ENCODE data around the gene BLID.
A peak's percentile ranks its signal among the peaks of the same experiment; 100 is the strongest.

The BLID gene

DNA sequence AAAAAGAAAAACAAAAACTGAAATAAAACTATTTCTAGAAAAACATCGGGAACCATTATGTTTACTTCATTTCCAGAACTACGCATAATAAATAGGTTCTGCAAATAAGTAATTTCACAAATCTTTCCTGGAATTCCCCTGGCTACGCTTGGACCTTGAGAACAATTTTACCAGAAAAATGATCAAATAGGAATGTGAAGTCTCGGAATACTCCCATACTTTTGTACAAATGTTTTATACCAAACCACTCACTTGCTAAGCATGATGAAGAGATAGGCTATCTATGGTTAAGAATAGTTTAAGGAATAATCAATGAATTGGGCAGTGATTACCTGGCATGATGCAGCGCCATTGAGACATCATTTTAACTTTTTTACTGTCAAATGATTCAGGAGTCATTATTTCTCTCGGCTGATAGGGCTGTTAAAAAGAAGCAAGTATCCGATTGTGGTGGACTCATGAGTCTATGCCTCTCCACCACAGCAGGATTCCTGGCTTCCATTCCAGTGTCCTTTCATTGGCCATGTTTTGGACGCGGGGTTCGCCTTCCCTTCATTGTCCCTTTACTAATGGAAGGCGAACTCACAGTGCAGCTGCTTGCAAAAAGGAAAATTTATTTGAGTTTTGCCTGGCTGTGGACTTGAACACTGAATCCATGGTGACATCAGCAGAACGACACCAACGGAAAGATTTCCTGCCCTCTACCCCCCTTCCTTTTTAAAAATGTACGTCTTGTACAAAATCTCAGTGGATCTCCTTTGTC lies 39.9 kb upstream of the BLID start:
- Histone ChIP-seq H3K9ac (ENCODE audit: low read depth in 1 of 2, low read length in 2 of 2) (no peak overlapping the region), H3K27ac (ENCODE audit: low read depth in 2 of 2, low read length in 2 of 2) (peak overlapping the region in 1 of 2 donors; percentile 11), H3K4me1 (ENCODE audit: control insufficient read depth in 2 of 2, insufficient read depth in 2 of 2, low read length in 2 of 2) (peaks cover 0 to 2% of the 10 kb centered on the region in 2 donors), H3K4me3 (ENCODE audit: low read length in 2 of 2) (no peak overlapping the region), H3K9me3 (ENCODE audit: control insufficient read depth in 2 of 2, low read length in 2 of 2) (no peaks in the 10 kb centered on the region), H3K36me3 (ENCODE audit: control insufficient read depth in 2 of 2, insufficient read depth in 2 of 2, low read length in 2 of 2) (no peaks in the 10 kb centered on the region), H3K27me3 (ENCODE audit: control insufficient read depth in 2 of 2, insufficient read depth in 2 of 2, low read length in 2 of 2) (no peaks in the 10 kb centered on the region)

DNA sequence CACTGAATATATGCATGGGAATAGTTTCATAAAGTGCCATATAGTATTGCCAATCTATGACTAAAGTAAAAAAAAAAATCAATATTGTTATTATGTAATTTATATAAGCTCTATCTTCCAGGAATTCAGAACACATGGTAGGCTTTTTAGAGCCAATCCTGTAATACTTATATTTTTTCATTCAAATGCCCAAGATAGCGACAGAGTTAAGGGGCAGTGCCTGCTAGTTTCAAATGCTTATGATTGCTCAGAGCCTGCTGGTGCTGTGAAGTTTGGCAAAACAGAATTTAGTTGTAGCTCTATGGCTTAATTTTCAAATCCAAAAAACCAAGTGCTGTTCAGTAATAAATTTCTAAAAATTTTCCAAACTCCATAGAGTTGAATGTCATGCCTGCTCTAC lies 39.0 kb upstream of the BLID start:
- Histone ChIP-seq H3K4me1 (ENCODE audit: control insufficient read depth in 2 of 2, insufficient read depth in 2 of 2, low read length in 2 of 2) (peaks cover 0 to 2% of the 10 kb centered on the region in 2 donors), H3K9me3 (ENCODE audit: control insufficient read depth in 2 of 2, low read length in 2 of 2) (no peaks in the 10 kb centered on the region), H3K27me3 (ENCODE audit: control insufficient read depth in 2 of 2, insufficient read depth in 2 of 2, low read length in 2 of 2) (no peaks in the 10 kb centered on the region), H3K36me3 (ENCODE audit: control insufficient read depth in 2 of 2, insufficient read depth in 2 of 2, low read length in 2 of 2) (no peaks in the 10 kb centered on the region), H3K27ac (ENCODE audit: low read depth in 2 of 2, low read length in 2 of 2) (no peak overlapping the region), H3K9ac (ENCODE audit: low read depth in 1 of 2, low read length in 2 of 2) (no peak overlapping the region), H3K4me3 (ENCODE audit: low read length in 2 of 2) (no peak overlapping the region)

DNA sequence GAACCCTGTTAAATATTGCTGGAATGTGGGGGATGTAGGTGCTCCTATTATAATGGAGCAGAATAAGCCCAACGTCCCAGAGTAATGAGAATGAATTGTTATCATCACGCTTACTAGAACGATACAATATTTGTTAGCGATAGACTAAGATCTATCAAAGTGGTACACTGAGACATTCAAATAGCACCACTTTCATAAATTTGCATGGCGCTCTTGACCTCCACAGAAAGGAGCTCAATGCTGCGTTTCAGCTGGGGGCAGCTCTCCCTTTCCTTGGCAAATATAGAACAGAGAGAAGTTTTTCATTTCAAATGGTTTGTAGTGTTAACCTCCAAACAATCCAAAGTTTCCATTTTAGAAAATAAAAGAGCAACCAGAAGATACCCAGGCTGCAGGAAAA lies 38.2 kb upstream of the BLID start:
- Histone ChIP-seq H3K27me3 (ENCODE audit: control insufficient read depth in 2 of 2, insufficient read depth in 2 of 2, low read length in 2 of 2) (no peaks in the 10 kb centered on the region), H3K9ac (ENCODE audit: low read depth in 1 of 2, low read length in 2 of 2) (no peak overlapping the region), H3K4me3 (ENCODE audit: low read length in 2 of 2) (no peak overlapping the region), H3K9me3 (ENCODE audit: control insufficient read depth in 2 of 2, low read length in 2 of 2) (no peaks in the 10 kb centered on the region), H3K36me3 (ENCODE audit: control insufficient read depth in 2 of 2, insufficient read depth in 2 of 2, low read length in 2 of 2) (no peaks in the 10 kb centered on the region), H3K27ac (ENCODE audit: low read depth in 2 of 2, low read length in 2 of 2) (no peak overlapping the region), H3K4me1 (ENCODE audit: control insufficient read depth in 2 of 2, insufficient read depth in 2 of 2, low read length in 2 of 2) (peaks cover 0 to 2% of the 10 kb centered on the region in 2 donors)

DNA sequence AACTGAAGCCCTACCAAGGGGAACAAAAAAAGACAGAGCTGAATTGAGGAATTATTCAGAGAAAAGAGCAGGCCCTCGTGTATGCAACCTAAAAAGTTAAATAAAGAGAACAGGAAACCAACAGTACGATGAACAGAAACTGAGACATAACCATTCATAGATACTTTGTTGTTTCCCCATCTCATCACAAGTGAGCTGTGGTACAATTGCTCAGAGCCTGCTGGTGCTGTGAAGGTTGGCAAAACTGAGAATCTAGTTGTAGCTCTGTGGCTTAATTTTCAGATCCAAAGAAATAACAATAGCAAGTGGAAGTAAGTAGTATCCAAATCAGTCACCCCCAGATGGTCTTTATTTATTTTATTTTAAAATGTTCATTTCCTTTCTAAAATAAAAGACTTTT lies 37.7 kb upstream of the BLID start:
- no peak overlapping the region for H3K27ac ChIP-seq (ENCODE audit: low read depth in 2 of 2, low read length in 2 of 2)
- no peaks in the 10 kb centered on the region for H3K27me3 ChIP-seq (ENCODE audit: control insufficient read depth in 2 of 2, insufficient read depth in 2 of 2, low read length in 2 of 2)
- H3K4me1 ChIP-seq (ENCODE audit: control insufficient read depth in 2 of 2, insufficient read depth in 2 of 2, low read length in 2 of 2), result peaks cover 0 to 2% of the 10 kb centered on the region in 2 donors
- no peaks in the 10 kb centered on the region for H3K9me3 ChIP-seq (ENCODE audit: control insufficient read depth in 2 of 2, low read length in 2 of 2)
- H3K9ac ChIP-seq (ENCODE audit: low read depth in 1 of 2, low read length in 2 of 2), result no peak overlapping the region
- H3K4me3 ChIP-seq (ENCODE audit: low read length in 2 of 2), result no peak overlapping the region
- H3K36me3 ChIP-seq (ENCODE audit: control insufficient read depth in 2 of 2, insufficient read depth in 2 of 2, low read length in 2 of 2), result no peaks in the 10 kb centered on the region

DNA sequence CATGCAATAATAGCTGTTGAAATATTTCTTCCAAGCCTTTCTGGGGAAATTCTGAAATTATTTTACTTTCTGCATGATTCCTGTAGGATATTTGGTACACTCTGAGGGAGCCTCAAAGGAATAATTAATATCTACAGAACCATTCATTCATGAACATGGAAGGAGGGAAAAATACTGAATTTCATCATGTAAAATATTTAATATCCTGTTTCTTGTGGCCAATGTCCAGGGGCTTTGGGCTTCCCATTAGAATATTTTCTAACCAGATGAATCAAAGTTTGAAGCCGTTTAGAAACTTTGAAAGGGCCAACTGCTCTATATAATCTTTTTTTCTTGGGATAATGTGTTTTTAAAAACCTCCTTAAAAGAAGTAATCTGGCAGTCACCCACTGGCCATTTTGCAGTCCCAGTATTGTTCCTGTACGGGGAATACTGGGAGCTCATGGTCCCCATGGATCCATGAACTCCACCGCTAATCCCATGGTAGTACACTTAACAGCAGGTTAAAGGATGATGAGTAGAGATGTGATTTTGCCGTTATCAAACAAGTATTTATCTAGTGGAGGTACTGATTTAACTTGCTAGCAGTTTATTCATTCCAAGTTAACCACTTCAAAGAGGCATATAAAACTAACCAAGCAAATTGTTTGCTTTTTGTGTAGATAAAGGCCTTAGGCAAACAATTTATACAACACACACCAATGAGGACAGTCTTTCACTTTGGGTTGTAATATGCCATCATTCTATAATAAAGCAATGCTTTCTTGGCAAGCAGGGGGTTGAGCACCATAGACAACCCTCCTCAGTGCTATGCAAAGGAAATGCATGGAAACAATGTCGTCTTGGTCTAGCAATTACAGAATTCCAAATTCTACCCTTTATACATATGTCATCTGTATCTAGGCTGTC lies 34.5 kb upstream of the BLID start:
- Histone ChIP-seq H3K36me3 (ENCODE audit: control insufficient read depth in 2 of 2, insufficient read depth in 2 of 2, low read length in 2 of 2) (no peaks in the 10 kb centered on the region), H3K4me1 (ENCODE audit: control insufficient read depth in 2 of 2, insufficient read depth in 2 of 2, low read length in 2 of 2) (no peaks in the 10 kb centered on the region), H3K4me3 (ENCODE audit: low read length in 2 of 2) (no peak overlapping the region), H3K27me3 (ENCODE audit: control insufficient read depth in 2 of 2, insufficient read depth in 2 of 2, low read length in 2 of 2) (peaks cover 0 to 3% of the 10 kb centered on the region in 2 donors), H3K9me3 (ENCODE audit: control insufficient read depth in 2 of 2, low read length in 2 of 2) (no peaks in the 10 kb centered on the region), H3K9ac (ENCODE audit: low read depth in 1 of 2, low read length in 2 of 2) (no peak overlapping the region), H3K27ac (ENCODE audit: low read depth in 2 of 2, low read length in 2 of 2) (no peak overlapping the region)

DNA sequence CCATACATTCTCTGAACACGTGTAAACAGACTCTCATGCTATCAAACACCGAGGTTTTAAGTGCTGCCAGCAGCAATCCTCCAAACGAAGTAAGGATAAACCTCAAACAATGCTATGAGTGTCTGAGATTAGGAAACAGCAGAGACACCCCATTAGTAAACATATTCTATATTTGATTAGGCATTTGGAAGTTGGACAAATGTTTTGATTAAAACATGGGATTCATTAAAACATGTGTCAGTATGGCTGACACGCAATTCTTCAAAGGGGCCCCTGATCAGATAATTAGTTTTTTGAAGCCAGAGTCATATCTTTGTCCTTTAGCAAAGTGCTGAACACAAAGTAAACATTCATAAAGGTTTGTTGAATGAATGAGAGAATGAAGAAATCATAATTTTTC lies 33.2 kb upstream of the BLID start:
- Histone ChIP-seq H3K4me1 (ENCODE audit: control insufficient read depth in 2 of 2, insufficient read depth in 2 of 2, low read length in 2 of 2) (no peaks in the 10 kb centered on the region), H3K9ac (ENCODE audit: low read depth in 1 of 2, low read length in 2 of 2) (no peak overlapping the region), H3K27me3 (ENCODE audit: control insufficient read depth in 2 of 2, insufficient read depth in 2 of 2, low read length in 2 of 2) (peaks cover 0 to 3% of the 10 kb centered on the region in 2 donors), H3K36me3 (ENCODE audit: control insufficient read depth in 2 of 2, insufficient read depth in 2 of 2, low read length in 2 of 2) (no peaks in the 10 kb centered on the region), H3K27ac (ENCODE audit: low read depth in 2 of 2, low read length in 2 of 2) (no peak overlapping the region), H3K9me3 (ENCODE audit: control insufficient read depth in 2 of 2, low read length in 2 of 2) (no peaks in the 10 kb centered on the region), H3K4me3 (ENCODE audit: low read length in 2 of 2) (no peak overlapping the region)

DNA sequence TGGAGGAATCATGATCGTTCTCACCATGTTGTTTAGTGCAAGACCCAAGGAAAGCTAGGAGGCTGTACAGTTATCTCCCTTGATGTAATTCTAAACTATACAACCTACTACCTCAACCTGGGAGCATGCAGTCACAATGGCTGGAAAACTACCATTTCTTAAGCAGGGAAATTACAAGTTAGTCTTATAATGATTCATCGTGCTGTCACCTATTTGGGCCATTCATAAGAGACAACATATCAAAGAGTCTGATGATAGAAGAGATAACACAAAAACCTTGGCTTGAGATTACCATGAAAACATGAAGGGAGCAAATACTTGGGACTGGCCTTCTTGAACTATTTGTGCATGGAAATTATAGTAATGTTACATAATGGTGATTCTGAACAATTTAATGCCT lies 30.5 kb upstream of the BLID start:
- Histone ChIP-seq H3K4me1 (ENCODE audit: control insufficient read depth in 2 of 2, insufficient read depth in 2 of 2, low read length in 2 of 2) (no peaks in the 10 kb centered on the region), H3K27ac (ENCODE audit: low read depth in 2 of 2, low read length in 2 of 2) (no peak overlapping the region), H3K9me3 (ENCODE audit: control insufficient read depth in 2 of 2, low read length in 2 of 2) (no peaks in the 10 kb centered on the region), H3K36me3 (ENCODE audit: control insufficient read depth in 2 of 2, insufficient read depth in 2 of 2, low read length in 2 of 2) (no peaks in the 10 kb centered on the region), H3K27me3 (ENCODE audit: control insufficient read depth in 2 of 2, insufficient read depth in 2 of 2, low read length in 2 of 2) (peaks cover 0 to 3% of the 10 kb centered on the region in 2 donors), H3K9ac (ENCODE audit: low read depth in 1 of 2, low read length in 2 of 2) (no peak overlapping the region), H3K4me3 (ENCODE audit: low read length in 2 of 2) (no peak overlapping the region)

DNA sequence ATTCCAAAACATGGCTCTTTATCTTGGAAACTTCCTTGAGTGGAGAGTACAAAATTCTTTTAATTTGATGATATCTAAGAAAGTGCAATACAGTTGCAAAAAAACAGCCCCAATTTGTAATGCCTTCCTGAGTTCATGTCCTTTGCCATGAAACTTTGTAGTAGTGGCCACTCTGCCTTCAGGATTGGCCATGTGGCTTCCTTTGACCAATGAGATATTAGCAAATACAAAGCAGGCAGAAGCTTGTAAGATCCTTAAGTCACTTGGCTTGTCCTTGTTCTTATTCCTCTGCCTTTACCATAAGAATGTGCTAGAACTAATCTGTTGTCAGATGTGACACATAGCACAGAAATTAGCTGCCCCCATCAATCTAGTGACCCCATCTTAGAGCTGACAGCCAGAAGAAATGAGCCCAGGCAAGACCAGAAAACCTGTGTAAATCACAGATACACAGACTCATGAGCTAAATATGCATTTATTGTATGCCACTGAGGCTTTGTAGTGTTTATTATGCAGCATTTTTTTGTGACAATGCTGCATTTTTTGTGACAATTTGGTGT lies 29.8 kb upstream of the BLID start:
- H3K36me3 ChIP-seq (ENCODE audit: control insufficient read depth in 2 of 2, insufficient read depth in 2 of 2, low read length in 2 of 2), result no peaks in the 10 kb centered on the region
- no peak overlapping the region for H3K27ac ChIP-seq (ENCODE audit: low read depth in 2 of 2, low read length in 2 of 2)

DNA sequence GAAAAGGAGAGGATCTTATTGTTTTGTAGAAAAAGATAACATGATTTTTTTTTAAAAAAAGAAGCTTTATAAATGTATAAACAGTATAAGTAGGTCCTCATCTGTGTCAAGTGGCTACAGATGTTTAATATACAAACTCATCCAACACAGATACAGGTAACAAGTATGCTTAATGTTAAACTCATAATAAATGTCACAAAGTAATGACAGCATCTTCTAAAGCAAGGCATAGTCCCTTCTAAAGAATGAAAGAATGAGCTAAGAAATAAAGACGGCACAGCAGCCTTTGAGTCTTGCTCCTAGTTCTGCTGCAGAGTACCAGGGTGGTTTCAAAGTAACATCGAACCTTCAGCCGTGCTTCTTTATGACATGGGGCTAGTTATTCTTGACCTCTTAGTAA lies 28.7 kb upstream of the BLID start:
- H3K27me3 ChIP-seq (ENCODE audit: control insufficient read depth in 2 of 2, insufficient read depth in 2 of 2, low read length in 2 of 2), result peaks cover 0 to 3% of the 10 kb centered on the region in 2 donors
- no peaks in the 10 kb centered on the region for H3K9me3 ChIP-seq (ENCODE audit: control insufficient read depth in 2 of 2, low read length in 2 of 2)
- H3K4me1 ChIP-seq (ENCODE audit: control insufficient read depth in 2 of 2, insufficient read depth in 2 of 2, low read length in 2 of 2), result no peaks in the 10 kb centered on the region
- no peak overlapping the region for H3K4me3 ChIP-seq (ENCODE audit: low read length in 2 of 2)
- H3K36me3 ChIP-seq (ENCODE audit: control insufficient read depth in 2 of 2, insufficient read depth in 2 of 2, low read length in 2 of 2), result no peaks in the 10 kb centered on the region
- no peak overlapping the region for H3K27ac ChIP-seq (ENCODE audit: low read depth in 2 of 2, low read length in 2 of 2)
- H3K9ac ChIP-seq (ENCODE audit: low read depth in 1 of 2, low read length in 2 of 2), result no peak overlapping the region

More for the DNA sequence above, 29.8 kb upstream of the BLID start:
- Histone ChIP-seq H3K9me3 (ENCODE audit: control insufficient read depth in 2 of 2, low read length in 2 of 2) (no peaks in the 10 kb centered on the region), H3K4me1 (ENCODE audit: control insufficient read depth in 2 of 2, insufficient read depth in 2 of 2, low read length in 2 of 2) (no peaks in the 10 kb centered on the region), H3K4me3 (ENCODE audit: low read length in 2 of 2) (no peak overlapping the region), H3K9ac (ENCODE audit: low read depth in 1 of 2, low read length in 2 of 2) (no peak overlapping the region), H3K27me3 (ENCODE audit: control insufficient read depth in 2 of 2, insufficient read depth in 2 of 2, low read length in 2 of 2) (peaks cover 0 to 3% of the 10 kb centered on the region in 2 donors)

DNA sequence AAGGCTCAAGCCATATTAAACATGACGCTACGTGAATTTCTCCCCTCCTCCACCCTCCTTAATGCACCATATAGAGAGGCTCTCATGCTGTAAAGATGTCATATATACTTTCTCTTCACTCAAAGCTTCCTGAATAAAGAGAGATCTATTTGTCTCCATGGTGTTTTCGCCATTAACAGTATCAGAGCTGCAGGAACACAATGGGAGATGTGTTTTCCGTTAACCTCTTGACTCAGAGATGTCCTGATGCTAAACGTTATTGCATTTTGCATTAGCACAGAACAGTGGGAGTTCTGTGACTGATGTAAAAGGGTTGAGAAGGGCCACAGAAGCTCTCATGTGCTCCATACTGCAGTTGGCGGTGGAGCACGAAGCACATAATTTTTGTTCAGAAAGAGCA lies 25.7 kb upstream of the BLID start:
- Histone ChIP-seq H3K36me3 (ENCODE audit: control insufficient read depth in 2 of 2, insufficient read depth in 2 of 2, low read length in 2 of 2) (no peaks in the 10 kb centered on the region), H3K27ac (ENCODE audit: low read depth in 2 of 2, low read length in 2 of 2) (no peak overlapping the region), H3K4me1 (ENCODE audit: control insufficient read depth in 2 of 2, insufficient read depth in 2 of 2, low read length in 2 of 2) (no peaks in the 10 kb centered on the region), H3K9me3 (ENCODE audit: control insufficient read depth in 2 of 2, low read length in 2 of 2) (no peaks in the 10 kb centered on the region), H3K4me3 (ENCODE audit: low read length in 2 of 2) (no peak overlapping the region), H3K9ac (ENCODE audit: low read depth in 1 of 2, low read length in 2 of 2) (no peak overlapping the region), H3K27me3 (ENCODE audit: control insufficient read depth in 2 of 2, insufficient read depth in 2 of 2, low read length in 2 of 2) (peaks cover 0 to 3% of the 10 kb centered on the region in 2 donors)
